ENCODE measurements around the gene GNG7.

GNG7 gene

GRCh38 chr19:2481466-2481865 is 221.0 kb downstream of the GNG7 start:
- no peaks in the 10 kb centered on the region for H3K9me3 ChIP-seq (ENCODE audit: insufficient read depth, low read length)
- no peak overlapping the region for H3K27ac ChIP-seq (ENCODE audit: low read length)
- no peak overlapping the region for H3K4me2 ChIP-seq (ENCODE audit: low read length)
- H2AFZ ChIP-seq (ENCODE audit: low read depth, low read length) = no peak overlapping the region
- H3K9ac ChIP-seq (ENCODE audit: low read length) = no peak overlapping the region
- H3K27me3 ChIP-seq (ENCODE audit: low read depth, low read length) = no peaks in the 10 kb centered on the region
- peaks cover 30% of the 10 kb centered on the region for H3K79me2 ChIP-seq (ENCODE audit: low read length)
- TF ChIP-seq, protein P1, sequence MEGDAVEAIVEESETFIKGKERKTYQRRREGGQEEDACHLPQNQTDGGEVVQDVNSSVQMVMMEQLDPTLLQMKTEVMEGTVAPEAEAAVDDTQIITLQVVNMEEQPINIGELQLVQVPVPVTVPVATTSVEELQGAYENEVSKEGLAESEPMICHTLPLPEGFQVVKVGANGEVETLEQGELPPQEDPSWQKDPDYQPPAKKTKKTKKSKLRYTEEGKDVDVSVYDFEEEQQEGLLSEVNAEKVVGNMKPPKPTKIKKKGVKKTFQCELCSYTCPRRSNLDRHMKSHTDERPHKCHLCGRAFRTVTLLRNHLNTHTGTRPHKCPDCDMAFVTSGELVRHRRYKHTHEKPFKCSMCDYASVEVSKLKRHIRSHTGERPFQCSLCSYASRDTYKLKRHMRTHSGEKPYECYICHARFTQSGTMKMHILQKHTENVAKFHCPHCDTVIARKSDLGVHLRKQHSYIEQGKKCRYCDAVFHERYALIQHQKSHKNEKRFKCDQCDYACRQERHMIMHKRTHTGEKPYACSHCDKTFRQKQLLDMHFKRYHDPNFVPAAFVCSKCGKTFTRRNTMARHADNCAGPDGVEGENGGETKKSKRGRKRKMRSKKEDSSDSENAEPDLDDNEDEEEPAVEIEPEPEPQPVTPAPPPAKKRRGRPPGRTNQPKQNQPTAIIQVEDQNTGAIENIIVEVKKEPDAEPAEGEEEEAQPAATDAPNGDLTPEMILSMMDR (IDR thresholded peaks at IDR 0.05; ENCODE audit: low read depth, low read length) = no peak
- no peak for TF ChIP-seq EZH2phosphoT487 (IDR thresholded peaks at IDR 0.05; ENCODE audit: low read depth)
- H3K4me1 ChIP-seq (ENCODE audit: low read length) = peaks cover 13% of the 10 kb centered on the region
- no peak overlapping the region for H3K4me3 ChIP-seq (ENCODE audit: low read length)
- H3K36me3 ChIP-seq (replicated peaks; ENCODE audit: low read depth, low read length) = peaks cover 23% of the 10 kb centered on the region
- peaks cover 21% of the 10 kb centered on the region for H4K20me1 ChIP-seq (ENCODE audit: insufficient read depth, low read length)

DNA sequence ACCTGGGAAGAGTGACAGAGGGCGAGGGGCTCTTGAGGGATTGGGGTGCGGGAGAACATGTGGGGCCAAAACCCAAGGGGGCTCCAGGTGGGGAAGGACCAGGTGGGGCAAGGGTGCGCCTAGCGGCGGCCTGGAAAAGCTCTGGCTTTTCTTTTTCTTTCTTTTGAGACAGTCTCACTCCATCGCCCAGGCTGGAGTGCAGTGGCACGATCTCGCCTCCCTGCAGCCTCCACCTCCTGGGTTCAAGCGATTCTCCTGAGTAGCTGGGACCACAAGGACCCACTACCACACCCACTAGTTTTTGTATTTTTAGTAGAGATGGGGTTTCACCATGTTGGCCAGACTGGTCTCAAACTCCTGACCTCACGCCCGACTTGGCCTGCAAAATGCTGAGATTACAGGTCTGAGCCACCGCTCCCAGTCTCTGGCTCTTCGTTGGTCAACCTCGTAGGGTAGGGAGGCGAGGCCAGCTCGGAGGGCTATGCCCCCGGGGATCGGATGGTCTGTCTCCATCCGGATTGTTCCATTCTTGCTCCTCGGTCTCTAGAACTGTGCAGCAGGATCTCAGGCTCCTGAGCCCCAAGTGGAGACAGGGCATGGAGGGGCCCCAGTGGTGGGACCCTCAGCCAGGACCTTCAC is 222.8 kb downstream of the GNG7 start:
- H3K27me3 ChIP-seq (ENCODE audit: low read depth, low read length) = no peaks in the 10 kb centered on the region
- peak overlapping the region; percentile 87 for H3K27ac ChIP-seq (ENCODE audit: low read length)
- peak overlapping the region; percentile 97 for H3K4me2 ChIP-seq (ENCODE audit: low read length)
- H3K79me2 ChIP-seq (ENCODE audit: low read length) = peaks cover 39% of the 10 kb centered on the region
- peak overlapping the region; percentile 97 for H3K9ac ChIP-seq (ENCODE audit: low read length)
- no peak overlapping the region for H2AFZ ChIP-seq (ENCODE audit: low read depth, low read length)
- peaks cover 26% of the 10 kb centered on the region for H4K20me1 ChIP-seq (ENCODE audit: insufficient read depth, low read length)
- TF ChIP-seq, protein P1 (IDR thresholded peaks at IDR 0.05; ENCODE audit: low read depth, low read length) = peak; percentile 53
- no peak for TF ChIP-seq EZH2phosphoT487 (IDR thresholded peaks at IDR 0.05; ENCODE audit: low read depth)
- H3K9me3 ChIP-seq (ENCODE audit: insufficient read depth, low read length) = no peaks in the 10 kb centered on the region
- peaks cover 27% of the 10 kb centered on the region for H3K36me3 ChIP-seq (replicated peaks; ENCODE audit: low read depth, low read length)
- peak overlapping the region; percentile 86 for H3K4me3 ChIP-seq (ENCODE audit: low read length)
- H3K4me1 ChIP-seq (ENCODE audit: low read length) = peaks cover 13% of the 10 kb centered on the region

DNA sequence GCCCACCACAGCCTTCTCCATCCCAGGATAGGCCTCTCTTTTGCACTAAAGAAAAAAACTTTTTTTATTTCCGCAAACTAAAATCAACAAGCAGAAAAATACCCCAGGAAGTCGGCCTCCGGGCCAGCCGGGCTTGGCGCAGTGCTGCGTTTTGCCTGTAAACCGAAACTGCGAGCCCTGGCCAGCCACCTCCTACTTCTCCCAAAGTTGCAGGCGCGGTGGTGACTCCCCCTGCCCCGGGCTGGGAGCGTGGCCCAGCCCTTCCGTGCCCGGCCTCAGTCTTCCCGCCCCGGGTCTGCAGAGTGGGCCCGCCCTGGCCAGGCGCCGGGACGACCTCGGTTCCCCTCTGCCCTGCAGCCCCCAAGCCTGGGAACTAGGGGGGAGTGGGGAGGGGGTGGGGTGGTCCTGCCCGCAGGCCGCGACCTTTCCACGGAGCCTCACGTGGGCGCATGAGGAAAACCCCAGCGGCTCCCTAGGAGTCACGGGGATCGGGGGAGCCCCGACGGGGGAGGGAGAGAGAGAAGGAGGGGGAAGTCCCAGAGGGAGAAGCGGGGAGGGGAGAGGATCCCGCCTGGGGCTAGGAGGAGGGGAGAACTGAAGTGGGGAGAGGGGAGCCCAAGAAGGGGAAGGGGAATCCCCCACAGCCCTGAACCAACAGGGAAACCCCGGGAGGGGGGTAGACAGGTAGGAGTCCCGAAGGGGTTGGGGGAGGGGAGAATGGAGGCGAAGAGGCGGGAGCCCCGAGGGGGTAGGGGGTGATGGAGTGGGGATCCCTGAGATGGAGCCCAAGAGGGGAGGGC is 223.5 kb downstream of the GNG7 start:
- Histone ChIP-seq H3K27ac (ENCODE audit: low read length) (peak overlapping the region; percentile 87), H4K20me1 (ENCODE audit: insufficient read depth, low read length) (peaks cover 26% of the 10 kb centered on the region), H3K4me3 (ENCODE audit: low read length) (peak overlapping the region; percentile 86), H3K79me2 (ENCODE audit: low read length) (peaks cover 39% of the 10 kb centered on the region), H3K9ac (ENCODE audit: low read length) (peak overlapping the region; percentile 97), H2AFZ (ENCODE audit: low read depth, low read length) (no peak overlapping the region), H3K36me3 (replicated peaks; ENCODE audit: low read depth, low read length) (peaks cover 27% of the 10 kb centered on the region), H3K9me3 (ENCODE audit: insufficient read depth, low read length) (no peaks in the 10 kb centered on the region), H3K4me2 (ENCODE audit: low read length) (peak overlapping the region; percentile 97), H3K27me3 (ENCODE audit: low read depth, low read length) (no peaks in the 10 kb centered on the region), H3K4me1 (ENCODE audit: low read length) (peaks cover 16% of the 10 kb centered on the region)
- TF ChIP-seq EZH2phosphoT487 (IDR thresholded peaks at IDR 0.05; ENCODE audit: low read depth) = no peak
- TF ChIP-seq, protein P1 (IDR thresholded peaks at IDR 0.05; ENCODE audit: low read depth, low read length) = no peak

DNA sequence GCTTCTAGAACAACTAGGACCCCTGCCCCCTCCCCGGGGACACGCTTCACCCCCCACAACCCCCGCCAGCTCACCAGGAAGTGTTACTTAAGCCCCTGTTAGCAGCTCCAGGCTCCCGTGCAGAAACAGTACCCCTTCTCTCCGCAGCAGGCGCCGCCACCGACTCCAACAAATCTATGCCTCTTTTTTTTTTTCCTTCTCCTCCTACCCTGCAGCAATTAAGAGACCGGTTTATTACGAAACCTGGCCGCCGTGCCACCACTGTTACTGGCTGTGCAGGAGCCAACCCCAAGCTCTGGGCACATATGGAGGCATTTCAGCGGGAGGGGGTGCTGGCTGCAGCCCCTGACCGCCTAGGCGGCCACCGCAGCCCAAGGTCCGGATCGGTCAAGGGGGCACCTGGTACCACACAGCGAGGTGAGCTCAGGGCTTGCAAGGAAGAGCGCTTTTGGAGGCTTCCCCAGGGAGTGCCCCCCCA is 224.2 kb downstream of the GNG7 start:
- H4K20me1 ChIP-seq (ENCODE audit: insufficient read depth, low read length) = peaks cover 26% of the 10 kb centered on the region
- no peak overlapping the region for H2AFZ ChIP-seq (ENCODE audit: low read depth, low read length)
- H3K9me3 ChIP-seq (ENCODE audit: insufficient read depth, low read length) = no peaks in the 10 kb centered on the region
- H3K79me2 ChIP-seq (ENCODE audit: low read length) = peaks cover 39% of the 10 kb centered on the region
- H3K4me2 ChIP-seq (ENCODE audit: low read length) = peak overlapping the region; percentile 97
- H3K27me3 ChIP-seq (ENCODE audit: low read depth, low read length) = no peaks in the 10 kb centered on the region
- TF ChIP-seq, protein P1 (IDR thresholded peaks at IDR 0.05; ENCODE audit: low read depth, low read length) = no peak; the same call in 1 of the 2 replicates
- TF ChIP-seq EZH2phosphoT487 (IDR thresholded peaks at IDR 0.05; ENCODE audit: low read depth) = no peak
- H3K4me1 ChIP-seq (ENCODE audit: low read length) = peaks cover 18% of the 10 kb centered on the region
- peak overlapping the region; percentile 86 for H3K4me3 ChIP-seq (ENCODE audit: low read length)
- peaks cover 27% of the 10 kb centered on the region for H3K36me3 ChIP-seq (replicated peaks; ENCODE audit: low read depth, low read length)
- peak overlapping the region; percentile 97 for H3K9ac ChIP-seq (ENCODE audit: low read length)
- H3K27ac ChIP-seq (ENCODE audit: low read length) = peak overlapping the region; percentile 87
